Superior temporal gyrus (tissue), 1 donor: ENCODE data around the gene RCOR1.

Experiments used
- DNase-seq: peaks from one replicate; pipeline ENCODE4 v3.0.0-alpha.2; 2016; ENCODE audit errors: extremely low spot score

Gene RCOR1

DNA sequence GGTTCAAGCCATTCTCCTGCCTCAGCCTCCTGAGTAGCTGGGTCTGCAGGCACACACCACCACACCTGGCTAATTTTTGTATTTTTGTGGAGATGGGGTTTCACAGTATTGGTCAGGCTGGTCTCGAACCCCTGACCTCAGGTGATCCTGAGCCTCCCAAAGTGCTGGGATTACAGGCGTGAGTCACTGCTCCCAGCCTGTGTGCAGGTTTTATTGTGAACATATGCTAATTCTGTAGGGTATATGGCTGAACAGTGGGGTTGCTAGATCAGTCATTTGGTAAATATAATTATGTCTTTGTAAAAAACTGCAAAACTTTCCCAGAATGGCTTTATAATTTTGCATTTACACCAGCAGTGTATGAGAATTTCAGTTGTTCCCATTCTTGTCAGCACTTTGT lies 85.9 kb downstream of the RCOR1 start:
- no peak for DNase-seq

DNA sequence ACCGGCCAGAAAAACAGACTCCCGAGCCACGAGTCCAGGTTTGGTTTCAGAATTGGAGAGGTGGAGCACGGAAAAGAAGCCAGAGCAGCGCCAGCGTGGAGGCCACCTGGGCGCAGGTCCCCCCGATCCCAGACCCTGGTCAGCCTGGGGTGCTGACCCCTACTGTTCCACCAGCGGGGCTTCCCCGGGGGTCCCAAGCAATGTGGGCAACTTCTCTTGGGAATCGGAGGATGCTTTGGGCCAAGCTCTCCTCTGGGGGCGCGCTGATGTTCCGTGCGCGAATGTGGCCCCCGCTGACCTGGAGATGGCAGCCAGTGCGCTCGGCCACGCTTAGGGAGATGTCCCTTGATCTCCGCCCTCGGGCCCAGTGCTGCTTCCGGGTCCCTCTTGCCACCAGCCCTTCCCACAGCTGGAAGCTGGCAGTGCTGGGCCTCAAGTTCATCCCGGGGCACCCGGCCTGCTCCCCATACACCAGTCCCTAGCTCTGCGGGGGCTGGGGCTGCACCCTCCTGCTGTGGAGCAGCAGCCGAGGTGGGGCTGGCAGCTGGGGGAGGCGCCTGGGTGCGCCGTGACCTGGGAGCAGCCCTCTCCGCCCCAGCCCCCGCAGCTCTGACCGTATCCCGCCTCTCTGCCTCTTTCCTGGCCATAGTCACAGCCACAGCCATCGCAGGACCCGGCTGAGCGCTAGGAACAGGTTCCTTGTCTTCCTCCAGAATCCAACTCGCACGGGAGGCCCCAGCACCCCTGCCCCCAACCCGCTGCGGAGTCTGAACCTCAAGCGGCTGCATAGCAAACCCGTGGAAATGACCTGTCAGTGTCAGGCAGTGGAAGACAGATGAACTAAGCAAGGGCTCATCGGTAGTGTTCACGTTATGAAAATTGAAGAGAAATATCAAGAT lies 91.2 kb downstream of the RCOR1 start:
- DNase-seq = no peak

DNA sequence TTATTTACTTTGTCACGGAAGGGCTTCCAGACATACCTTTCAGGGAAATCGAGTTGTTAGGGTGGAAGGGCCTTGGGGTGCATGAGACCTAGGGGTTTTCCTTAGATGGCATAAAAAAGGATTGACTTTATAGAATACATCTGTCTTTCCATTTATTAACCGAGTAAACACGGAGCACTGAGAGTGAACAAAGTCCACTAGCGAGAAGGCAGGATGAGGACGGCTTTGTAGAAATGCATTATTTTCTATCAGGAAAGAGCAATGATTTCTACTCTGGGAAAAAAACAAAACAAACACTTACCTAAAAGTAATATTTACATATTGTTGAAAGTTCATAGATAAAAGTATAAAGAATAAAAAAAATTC lies 91.8 kb downstream of the RCOR1 start:
- no peak for DNase-seq

- no peak for DNase-seq
Measured at GRCh38 chr14:102686196-102686801, 93.8 kb downstream of the RCOR1 start.

DNA sequence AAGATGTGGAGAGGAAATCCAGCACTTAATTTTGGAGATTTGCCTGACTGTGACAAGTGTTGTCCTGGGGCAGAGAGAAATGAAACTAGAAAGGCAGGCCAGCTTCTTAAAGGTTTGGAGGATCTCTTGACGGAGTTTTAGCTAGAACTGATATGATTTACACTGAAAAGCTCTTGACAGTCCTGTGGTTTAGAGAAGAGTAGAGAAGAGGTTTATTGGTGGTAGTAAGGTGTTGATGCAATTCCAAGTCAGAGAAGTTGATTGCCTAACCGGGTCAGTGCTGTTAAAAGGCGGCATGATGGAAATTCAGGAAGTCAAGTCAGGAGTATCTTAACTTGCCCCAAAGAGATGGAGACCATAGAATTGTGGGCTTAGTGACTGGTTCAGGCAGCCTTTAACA lies 95.8 kb downstream of the RCOR1 start:
- DNase-seq = no peak

DNA sequence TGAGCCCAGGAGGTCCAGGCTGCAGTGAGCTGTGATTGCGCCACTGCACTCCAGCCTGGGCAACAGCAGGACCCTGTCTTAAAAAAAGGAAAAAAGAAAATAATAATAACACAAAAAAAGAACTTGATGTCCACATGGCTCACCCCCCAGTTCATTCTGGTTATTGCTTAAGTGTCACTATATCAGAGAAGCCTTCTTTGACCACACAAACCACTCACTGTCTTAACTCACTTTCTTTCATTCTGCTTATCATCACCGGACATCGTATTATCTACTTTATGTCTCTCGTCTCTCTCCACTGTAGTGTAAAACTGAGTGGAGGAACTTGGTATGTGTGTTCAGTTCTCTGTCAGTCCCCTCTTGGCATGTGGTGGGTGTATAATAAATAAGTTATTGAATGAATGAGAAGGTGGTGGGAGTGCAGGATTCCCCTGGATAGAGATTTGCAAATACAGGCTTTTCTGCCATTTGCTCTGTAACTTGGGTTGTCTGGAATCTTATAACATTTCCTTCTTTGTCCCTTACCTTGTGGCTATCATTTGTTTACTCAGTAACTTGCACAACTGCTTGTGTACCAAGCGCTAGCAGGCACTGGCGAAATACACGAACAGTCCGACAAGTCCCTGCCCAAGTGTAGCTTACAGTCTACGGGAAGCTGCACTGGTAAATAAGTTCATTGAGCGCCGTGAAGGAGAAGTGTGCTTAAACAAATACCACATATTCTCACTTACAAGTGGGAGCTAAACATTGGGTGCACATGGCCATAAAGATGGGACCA lies 98.2 kb downstream of the RCOR1 start:
- DNase-seq = no peak

- DNase-seq = no peak
Measured at GRCh38 chr14:102691763-102692162, 99.3 kb downstream of the RCOR1 start.

DNA sequence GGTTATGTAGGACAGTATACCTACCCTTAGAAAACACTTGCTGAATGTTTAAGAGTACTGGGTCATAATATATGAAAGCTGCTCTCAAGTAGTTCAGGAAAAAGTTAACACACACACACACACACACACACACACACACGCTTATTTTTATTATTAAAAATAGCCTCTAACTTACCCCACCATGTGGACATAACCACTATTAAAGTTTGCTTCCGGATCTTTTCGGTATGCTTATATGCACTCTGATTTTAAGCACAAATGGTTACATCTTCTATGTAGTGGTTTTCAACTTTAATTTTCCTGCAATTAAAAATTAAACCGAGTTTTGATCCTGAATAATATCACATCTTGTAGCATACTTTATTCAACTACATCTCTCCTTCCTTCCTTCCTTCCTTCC lies 99.9 kb downstream of the RCOR1 start:
- no peak for DNase-seq

DNA sequence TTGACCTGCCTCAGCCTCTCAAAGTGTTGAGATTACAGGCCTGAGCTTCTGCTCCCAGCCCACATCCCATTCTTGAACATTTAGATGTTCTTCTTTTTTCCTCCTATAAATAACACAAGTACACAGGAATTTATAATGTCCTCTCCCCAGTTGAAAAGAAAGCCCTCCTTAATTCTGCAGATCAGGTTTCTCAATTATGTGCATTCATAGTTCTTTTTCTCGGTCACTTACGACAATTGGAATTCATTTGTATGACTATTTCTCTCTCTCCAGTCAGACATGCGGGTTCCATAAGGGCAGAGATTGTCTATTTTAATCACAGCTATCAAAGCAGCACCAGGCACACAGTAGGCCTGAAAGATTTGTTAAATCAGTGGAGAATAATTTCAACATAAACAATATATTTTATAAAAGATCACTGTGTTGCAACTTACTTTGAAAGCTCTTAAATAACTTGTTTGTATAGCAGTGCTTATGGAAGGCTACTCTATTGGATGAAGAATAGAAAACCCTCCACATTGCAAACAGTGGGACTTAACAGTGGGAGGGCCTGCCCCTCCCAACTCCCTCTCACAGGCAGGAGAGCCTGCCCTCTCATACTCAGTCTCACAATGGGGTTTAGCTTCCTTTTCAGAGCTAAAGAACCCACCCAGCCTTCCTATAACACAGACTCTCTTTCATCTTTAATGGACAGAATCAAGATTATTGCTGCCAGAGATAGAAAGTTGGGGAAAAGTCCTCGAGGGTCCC lies 100.7 kb downstream of the RCOR1 start:
- no peak for DNase-seq

- DNase-seq = peak; percentile 97
Measured at GRCh38 chr14:102694530-102695166, 102.2 kb downstream of the RCOR1 start.

GRCh38 chr14:102695167-102695555 lies 102.7 kb downstream of the RCOR1 start:
- DNase-seq = no peak

DNA sequence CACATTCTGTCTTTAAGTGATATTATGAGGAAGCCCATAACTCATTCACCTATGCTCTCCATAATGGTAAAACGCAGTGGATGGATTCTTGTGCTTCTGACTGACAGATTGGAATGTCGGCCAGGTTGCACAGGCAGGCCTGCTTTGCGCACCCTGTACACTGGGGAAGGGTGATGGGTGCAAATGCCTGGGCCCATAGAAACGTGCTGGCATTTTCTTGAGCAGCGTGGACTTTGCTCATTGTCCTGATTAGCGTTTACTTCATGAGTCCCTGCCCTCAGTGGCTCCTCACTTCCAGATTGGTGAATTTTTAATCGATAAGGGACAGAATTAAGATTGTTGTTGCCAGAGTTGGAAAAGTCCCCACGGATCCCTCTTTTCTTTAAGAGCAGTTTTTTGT lies 103.9 kb downstream of the RCOR1 start:
- DNase-seq = no peak

DNA sequence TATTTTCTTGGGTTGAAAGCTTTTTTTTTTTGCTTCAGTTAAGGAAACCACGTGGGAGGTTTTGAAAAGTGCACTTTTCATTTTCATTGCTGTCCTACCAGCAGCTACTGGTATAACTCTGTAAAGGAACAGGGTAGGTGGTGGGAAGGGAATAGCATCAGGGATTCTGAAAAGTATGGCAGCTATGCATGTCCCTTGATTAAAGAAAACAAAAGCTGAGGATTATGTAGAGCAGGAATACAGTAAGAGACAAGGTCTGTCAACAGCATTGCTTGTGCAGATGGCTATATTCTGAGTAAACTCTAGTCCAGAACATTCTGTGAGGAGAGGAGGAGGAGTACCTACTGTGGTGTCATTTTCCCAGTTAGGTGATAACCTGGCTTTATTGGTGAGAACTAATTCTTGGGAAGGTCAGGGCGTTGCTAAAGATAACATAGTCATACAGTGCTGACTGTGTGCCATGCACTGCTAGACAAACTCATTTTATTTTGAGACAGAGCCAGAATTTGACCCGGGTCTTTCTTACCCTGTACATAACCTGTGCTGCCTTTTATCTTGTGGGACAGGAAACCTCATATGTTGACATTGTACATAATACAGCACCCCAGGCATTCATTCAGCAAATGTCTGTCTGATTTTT lies 104.5 kb downstream of the RCOR1 start:
- DNase-seq = no peak

GRCh38 chr14:102697501-102697900 lies 105.1 kb downstream of the RCOR1 start:
- no peak for DNase-seq

DNA sequence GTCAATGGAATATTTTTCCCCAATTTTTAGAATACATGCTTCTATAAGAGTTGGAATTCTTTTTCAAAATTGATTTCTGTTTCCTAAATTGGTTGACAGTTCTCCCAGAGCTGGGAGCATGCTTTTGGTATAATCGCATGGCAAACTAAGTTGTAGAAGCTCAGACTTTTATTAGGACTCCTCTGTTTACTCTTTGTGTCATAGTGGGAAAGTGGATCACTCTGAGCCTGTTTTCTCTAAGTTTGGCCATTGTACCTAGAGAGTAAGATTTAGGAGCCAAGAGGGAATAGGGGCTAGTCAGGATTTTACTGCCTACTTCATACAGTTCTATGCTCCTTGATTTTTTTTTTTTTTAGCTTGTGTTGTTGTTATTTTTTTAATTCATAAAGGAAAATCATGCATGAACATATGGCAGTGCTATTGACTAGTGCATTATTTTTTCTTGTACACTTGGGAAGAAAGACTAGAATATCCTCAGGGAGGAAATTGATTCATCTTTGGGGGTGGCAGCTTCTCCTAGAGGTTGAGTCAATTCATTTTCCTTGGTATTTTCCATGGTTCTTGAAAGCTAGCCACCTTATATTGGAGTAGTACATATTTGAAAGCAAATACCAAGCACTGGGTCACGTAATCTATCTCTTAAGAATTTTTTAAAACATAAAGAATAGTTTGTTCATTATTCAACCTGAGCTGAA lies 107.1 kb downstream of the RCOR1 start:
- DNase-seq = no peak

GRCh38 chr14:102708494-102708893 lies 116.0 kb downstream of the RCOR1 start:
- DNase-seq = no peak

GRCh38 chr14:102711207-102711606 lies 118.8 kb downstream of the RCOR1 start:
- no peak for DNase-seq

DNA sequence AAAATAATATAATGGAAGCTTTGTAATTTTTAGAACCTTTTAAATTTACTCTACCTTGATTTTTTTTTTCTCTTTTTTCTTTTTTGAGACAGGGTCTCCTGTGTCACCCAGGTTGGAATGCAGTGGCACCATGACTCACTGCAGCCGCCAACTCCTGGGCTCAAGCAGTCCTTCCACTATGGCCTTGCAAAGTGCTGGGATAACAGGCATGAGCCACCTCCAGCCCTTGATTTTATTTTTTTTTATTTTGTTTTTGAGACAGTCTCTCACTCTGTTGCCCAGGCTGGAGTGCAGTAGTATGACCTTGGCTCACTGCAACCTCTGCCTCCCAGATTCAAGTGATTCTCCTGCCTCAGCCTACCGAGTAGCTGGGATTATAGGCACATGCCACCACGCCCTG lies 119.5 kb downstream of the RCOR1 start:
- no peak for DNase-seq

- no peak for DNase-seq
Measured at GRCh38 chr14:102717276-102717675, 124.8 kb downstream of the RCOR1 start.

DNA sequence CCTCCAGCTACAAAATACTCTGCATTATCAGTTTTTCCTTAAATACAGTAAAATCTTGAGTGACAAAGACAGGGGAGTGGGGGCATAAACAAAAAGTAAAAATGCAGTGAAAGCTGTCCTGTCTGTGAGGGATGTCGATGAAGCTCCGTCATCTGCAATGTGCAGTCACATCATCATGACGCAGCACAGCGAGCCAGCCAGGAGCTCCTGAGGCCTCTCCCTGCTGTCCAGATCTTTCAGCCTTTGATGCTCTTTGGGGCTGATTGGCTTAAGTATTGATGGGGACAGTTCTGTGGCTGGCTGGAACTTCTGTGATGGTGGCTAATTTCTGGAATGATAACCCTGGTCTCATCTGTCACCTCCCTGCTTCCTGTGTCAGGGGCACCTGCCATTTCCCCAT lies 130.2 kb downstream of the RCOR1 start:
- no peak for DNase-seq
